ENCODE results near the gene NNT.
"Not testable (repeated sequence)": the region's sequence is repeated elsewhere in the genome, so short reads cannot be mapped to it uniquely, and the experiment has no call there.

The NNT gene

GRCh38 chr5:43583724-43584123 is 19.3 kb upstream of the NNT start:
- DNase-seq (ENCODE audit: low read depth), result no peak

GRCh38 chr5:43584166-43584699 is 18.7 kb upstream of the NNT start:
- DNase-seq (ENCODE audit: low read depth), result no peak

- DNase-seq (ENCODE audit: low read depth), result no peak
Observed at GRCh38 chr5:43588842-43589241, 14.1 kb upstream of the NNT start.

DNA sequence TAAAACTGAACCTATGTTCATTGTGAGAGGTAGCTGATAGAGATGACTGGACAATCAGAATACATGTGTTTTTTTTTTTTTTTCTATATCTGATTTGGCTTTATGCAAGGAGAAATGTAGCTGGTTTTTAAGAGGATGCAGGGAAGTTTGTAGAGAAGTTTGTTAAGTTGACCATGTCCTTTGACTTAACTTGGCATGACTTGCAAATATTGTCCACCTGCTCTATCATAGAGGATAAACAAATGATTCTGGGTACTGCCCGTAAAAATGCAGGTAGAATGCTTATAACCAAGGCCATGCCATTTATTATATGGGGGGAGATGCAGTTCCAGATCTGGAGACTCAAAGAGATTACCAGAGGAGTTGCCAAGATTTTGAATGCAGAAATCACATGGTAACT is 13.7 kb upstream of the NNT start:
- no peak for DNase-seq (ENCODE audit: low read depth)

- DNase-seq (ENCODE audit: low read depth), result no peak
Observed at GRCh38 chr5:43590700-43591099, 12.3 kb upstream of the NNT start.

GRCh38 chr5:43592363-43592762 is 10.6 kb upstream of the NNT start:
- DNase-seq (ENCODE audit: low read depth), result no peak

- not testable (repeated sequence) for DNase-seq (ENCODE audit: low read depth)
Observed at GRCh38 chr5:43598927-43599326, 4.1 kb upstream of the NNT start.

- DNase-seq (ENCODE audit: low read depth), result no peak
Observed at GRCh38 chr5:43601454-43602260, 1.3 kb upstream of the NNT start.

DNA sequence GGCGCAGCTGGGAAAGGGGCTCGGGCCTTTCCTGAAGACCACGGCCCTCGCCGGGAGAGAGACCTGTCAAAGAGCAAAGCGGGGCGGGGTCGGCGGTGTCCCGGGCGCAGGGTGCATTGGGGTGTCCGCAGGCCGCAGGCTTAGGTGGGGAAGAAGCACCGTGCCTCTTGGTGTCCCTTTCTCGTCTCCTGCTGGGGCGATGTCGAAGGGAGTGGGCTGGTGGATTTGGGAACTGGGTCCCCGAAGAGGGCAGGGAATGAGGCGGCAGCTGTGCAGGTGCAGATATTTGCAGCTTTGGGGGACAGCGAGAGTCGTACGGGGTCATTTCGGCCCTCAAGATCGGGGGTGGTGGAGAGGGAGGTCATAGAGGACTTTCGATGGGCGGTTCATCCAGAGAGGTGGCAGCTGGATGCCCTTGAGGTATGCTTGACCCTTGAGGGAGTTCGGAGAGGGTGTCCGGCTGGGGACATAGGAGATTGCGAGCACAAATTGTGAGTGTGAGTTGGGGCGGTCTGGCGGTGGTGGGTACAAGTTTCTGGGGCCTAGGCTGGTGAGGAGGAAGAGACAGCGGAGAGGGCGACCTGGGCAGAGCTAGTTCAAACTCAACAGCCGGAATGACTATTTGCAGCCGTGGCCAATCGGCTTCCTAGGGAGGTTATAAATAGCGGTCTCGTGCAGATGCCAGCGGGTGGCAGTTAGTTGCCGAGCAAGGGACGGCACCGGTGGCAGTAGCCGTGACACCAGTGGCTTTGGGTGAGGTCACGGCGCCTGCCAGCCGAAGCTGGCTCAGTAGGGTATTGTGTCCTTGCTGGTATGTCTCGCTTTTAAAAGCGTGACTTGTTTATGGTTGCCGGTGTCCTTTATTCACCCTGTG is 601 bp downstream of the NNT start:
- peak; percentile 47 for DNase-seq (ENCODE audit: low read depth)

DNA sequence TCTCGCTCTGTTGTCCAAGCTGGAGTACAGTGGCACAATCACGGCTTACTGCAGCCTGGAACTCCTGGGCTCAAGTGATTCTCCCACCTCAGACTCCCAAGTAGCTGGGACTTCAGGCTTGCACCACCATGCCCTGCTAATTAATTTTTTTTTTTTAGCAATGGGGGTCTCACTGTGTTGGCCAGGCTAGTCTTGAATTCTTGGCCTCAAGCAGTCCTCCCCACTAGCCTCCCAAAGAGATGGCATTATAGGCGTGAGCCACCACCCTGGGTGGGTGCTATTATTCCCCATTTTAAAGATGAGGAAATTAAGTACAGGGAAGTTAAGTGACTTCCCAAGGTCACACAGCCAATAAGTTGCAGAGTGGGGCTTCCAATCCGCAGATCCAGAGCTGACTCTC is 1.7 kb downstream of the NNT start:
- DNase-seq (ENCODE audit: low read depth), result no peak

DNA sequence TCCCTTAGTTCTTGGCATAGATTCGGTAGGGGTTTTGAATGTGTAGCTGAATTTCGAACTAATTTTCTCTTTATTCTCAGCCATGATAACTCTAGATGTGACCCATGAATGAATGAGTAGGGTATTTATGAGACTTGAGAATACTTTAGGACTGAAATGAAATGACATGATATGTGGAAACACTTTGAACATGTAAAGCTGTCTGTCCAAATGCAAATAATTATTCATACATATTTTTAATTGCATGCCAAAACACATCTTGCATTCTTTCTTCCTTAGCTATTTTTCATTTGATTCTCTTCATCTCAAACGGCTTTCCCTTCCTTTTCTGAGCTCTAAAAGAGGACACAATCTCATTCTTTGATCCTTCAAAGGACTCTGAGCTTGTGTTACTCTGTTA is 3.4 kb downstream of the NNT start:
- no peak for DNase-seq (ENCODE audit: low read depth)

DNA sequence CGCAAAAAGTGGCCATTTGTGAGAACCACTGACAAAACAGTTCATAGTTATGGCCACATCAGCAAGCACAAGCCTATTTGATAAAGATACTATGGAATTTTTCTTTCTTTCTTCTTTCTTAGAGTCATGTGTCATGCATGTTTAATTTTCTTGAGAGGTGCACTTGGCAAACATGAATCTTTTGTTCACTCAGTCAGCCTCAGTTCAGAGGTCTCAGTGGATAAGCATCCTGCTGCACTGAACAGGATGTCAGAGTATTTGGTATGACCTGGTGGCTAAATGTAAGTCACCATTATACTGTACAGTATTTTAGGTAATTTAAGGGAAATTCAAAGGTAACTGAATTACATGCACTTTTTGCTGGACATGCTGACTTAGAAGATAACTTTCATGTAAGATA is 5.4 kb downstream of the NNT start:
- no peak for DNase-seq (ENCODE audit: low read depth)

- DNase-seq (ENCODE audit: low read depth), result no peak
Observed at GRCh38 chr5:43609752-43610151, 6.8 kb downstream of the NNT start.

GRCh38 chr5:43613370-43613769 is 10.4 kb downstream of the NNT start:
- no peak for DNase-seq (ENCODE audit: low read depth)

DNA sequence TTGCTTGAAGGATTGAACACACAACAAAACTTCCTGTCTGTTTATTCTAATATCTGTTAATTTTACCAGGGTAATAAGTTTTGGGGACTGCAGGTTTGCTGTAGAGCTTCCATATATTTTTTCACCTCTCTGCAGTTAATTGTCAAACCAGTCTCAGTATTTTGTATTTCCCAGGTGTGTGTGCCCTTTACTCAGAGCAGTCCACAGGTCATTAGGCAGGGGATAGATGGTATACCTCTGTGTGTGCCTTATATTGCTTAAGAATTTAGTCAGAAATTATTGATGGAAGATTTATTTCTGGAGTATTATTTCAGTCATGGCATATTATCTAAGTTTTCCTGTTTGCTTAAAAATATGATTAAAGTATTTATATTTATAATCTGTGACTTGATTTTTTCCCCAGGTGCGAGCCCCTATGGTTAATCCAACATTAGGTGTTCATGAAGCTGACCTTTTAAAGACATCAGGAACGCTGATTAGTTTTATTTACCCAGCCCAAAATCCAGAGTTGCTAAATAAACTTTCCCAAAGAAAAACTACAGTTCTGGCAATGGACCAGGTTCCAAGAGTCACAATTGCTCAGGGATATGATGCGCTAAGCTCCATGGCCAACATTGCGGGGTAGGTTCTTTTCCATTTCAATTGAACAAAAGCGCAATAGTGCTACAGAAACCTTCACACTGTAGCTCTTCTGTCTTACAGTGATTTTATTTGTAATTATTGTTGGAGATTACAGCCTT is 12.6 kb downstream of the NNT start:
- DNase-seq (ENCODE audit: low read depth), result no peak

DNA sequence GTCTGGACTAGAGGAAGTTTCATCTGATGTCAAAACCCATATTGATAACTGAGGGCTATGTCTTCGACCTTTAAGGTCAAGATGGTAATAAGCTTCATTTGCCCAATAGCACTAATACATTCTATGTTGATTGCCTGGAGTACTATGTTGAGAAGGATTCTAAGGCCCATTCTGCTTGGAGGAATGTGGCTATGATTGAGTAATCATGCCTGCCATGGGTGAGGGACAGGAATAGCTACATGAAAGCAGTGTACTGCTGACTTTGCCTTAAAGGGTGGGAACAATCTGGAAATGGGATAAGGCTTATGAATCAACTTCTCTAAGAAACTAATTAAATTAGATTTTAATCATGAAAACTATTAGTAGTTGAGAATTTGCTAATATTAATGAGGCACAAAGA is 13.6 kb downstream of the NNT start:
- no peak for DNase-seq (ENCODE audit: low read depth)

- no peak for DNase-seq (ENCODE audit: low read depth)
Observed at GRCh38 chr5:43619380-43619779, 16.4 kb downstream of the NNT start.

DNA sequence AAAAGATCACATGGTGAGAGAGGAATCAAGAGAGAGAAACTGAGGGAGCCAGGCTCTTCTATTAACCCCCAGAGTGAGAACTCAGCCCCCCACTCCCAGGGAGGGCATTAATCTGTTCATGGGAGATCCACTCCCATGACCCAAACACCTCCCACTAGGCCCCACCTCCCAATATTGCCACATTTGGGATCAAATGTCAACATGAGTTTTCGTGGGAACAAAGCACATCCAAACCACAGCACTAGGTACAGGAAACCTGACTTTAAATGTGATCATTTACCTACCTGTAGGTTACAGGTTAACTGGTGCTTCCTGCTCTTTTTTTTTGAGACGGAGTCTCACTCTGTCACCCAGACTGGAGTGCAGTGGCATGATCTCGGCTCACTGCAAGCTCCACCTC is 16.9 kb downstream of the NNT start:
- DNase-seq (ENCODE audit: low read depth), result no peak

DNA sequence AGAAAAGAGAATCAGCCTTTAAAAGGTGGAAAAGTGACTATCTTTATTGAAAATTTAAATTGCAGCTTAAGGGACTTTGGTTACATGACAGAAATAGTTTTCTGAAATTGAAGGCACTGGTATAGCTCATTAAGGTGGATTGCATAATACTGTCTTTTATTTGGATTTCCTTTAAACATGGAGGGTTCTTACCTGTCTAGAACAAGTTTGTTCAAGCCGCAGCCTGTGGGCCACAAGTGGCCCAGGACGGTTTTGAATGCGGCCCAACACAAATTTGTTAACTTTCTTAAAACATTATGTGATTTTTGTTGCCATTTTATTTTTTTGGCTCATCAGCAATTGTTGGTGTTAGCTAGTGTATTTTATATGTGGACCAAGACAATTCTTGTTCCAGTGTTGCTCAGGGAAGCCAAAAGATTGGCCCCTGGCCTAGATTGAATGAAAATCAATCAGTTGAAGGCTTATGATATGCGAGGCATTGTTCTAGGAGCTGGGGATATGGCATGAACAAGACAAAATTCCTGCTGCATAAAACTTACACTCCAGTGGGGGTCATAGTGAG is 18.0 kb downstream of the NNT start:
- DNase-seq (ENCODE audit: low read depth), result no peak

- no peak for DNase-seq (ENCODE audit: low read depth)
Observed at GRCh38 chr5:43622074-43622473, 19.1 kb downstream of the NNT start.

GRCh38 chr5:43623048-43623680 is 20.2 kb downstream of the NNT start:
- DNase-seq (ENCODE audit: low read depth), result no peak

- DNase-seq (ENCODE audit: low read depth), result no peak
Observed at GRCh38 chr5:43627028-43627427, 24.0 kb downstream of the NNT start.

All from activated T-helper 9 cell treated with anti-CD3 and anti-CD28 coated beads, Interleukin-2, amount 50 U/mL, for 16 hours (primary cell).